Upper lobe of left lung (tissue), 4 donors: ENCODE measurements around the gene ODF2L.

Source experiments
- POLR2A ChIP-seq, 4 donors: fragments of 450-650 bp; IDR thresholded peaks; one replicate each; pipeline ENCODE4 v1.5.1; 2016 to 2017; ENCODE audit warnings: antibody characterized with exemption in 4 of 4, mild to moderate bottlenecking in 2 of 4
- POLR2AphosphoS5 ChIP-seq, 2 donors: sonication (generic); formaldehyde crosslinking; IDR thresholded peaks; one replicate each; pipeline ENCODE4 v1.5.1; 2017; ENCODE audit warnings: antibody characterized with exemption in 2 of 2
- TF ChIP-seq, protein P1 (sequence below), 6 experiments: fragments of 450-650 bp in 4 of 6; fragments of 200-600 bp in 2 of 6; sonication (generic) in 2 of 6; IDR thresholded peaks; one replicate each; pipeline ENCODE4 v1.5.1; 2016 to 2019; ENCODE audit warnings: antibody characterized with exemption in 6 of 6

DNA sequence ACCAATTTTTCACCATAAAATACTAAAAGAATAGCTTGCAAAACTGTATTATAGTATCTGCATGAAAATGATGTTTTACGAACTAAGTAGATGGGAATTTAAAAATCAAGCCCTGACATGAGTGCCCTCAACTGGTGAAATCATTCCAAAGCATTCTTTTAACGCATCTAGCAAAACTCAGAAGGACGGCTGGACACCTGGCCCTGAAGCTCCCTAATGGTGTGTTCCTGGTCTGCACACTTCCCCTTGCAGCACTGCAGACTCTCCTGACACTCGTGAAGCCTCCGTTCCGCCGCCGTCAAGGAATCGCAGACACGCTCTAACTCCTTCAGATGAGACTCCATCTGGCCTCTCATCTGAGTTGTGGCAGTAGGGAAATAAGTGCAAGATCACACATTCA lies 39.9 kb downstream of the ODF2L start:
- TF ChIP-seq POLR2AphosphoS5 (IDR thresholded peaks at IDR 0.05) (no peak), POLR2A (IDR thresholded peaks at IDR 0.05) (no peak)
- TF ChIP-seq, protein P1, sequence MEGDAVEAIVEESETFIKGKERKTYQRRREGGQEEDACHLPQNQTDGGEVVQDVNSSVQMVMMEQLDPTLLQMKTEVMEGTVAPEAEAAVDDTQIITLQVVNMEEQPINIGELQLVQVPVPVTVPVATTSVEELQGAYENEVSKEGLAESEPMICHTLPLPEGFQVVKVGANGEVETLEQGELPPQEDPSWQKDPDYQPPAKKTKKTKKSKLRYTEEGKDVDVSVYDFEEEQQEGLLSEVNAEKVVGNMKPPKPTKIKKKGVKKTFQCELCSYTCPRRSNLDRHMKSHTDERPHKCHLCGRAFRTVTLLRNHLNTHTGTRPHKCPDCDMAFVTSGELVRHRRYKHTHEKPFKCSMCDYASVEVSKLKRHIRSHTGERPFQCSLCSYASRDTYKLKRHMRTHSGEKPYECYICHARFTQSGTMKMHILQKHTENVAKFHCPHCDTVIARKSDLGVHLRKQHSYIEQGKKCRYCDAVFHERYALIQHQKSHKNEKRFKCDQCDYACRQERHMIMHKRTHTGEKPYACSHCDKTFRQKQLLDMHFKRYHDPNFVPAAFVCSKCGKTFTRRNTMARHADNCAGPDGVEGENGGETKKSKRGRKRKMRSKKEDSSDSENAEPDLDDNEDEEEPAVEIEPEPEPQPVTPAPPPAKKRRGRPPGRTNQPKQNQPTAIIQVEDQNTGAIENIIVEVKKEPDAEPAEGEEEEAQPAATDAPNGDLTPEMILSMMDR (IDR thresholded peaks at IDR 0.05): no peak
